HG03045 (cell line): ENCODE measurements around the gene SLC7A10.
A peak's percentile ranks its signal among the peaks of the same experiment; 100 is the strongest.
"Not testable (repeated sequence)": the region's sequence is repeated elsewhere in the genome, so short reads cannot be mapped to it uniquely, and the experiment has no call there.

Experiments
- ATAC-seq: cut with Tn5 transposase; IDR thresholded peaks from one replicate; pipeline ENCODE4 v1.9.1; 2021; ENCODE audit warnings: mild to moderate bottlenecking, moderate library complexity; ENCODE audit not compliant: unreplicated experiment

The SLC7A10 gene

GRCh38 chr19:33239223-33239975 is 13.7 kb upstream of the SLC7A10 start:
- no peak for ATAC-seq

- ATAC-seq: no peak
Measured at GRCh38 chr19:33238481-33239149, 13.0 kb upstream of the SLC7A10 start.

- ATAC-seq: no peak
Measured at GRCh38 chr19:33236696-33237390, 11.2 kb upstream of the SLC7A10 start.

- no peak for ATAC-seq
Measured at GRCh38 chr19:33235996-33236350, 10.3 kb upstream of the SLC7A10 start.

GRCh38 chr19:33235269-33235995 is 9.8 kb upstream of the SLC7A10 start:
- ATAC-seq: peak; percentile 89

- ATAC-seq: no peak
Measured at GRCh38 chr19:33234736-33235135, 9.1 kb upstream of the SLC7A10 start.

- ATAC-seq: no peak
Measured at GRCh38 chr19:33234092-33234491, 8.4 kb upstream of the SLC7A10 start.

- ATAC-seq: no peak
Measured at GRCh38 chr19:33233056-33233873, 7.6 kb upstream of the SLC7A10 start.

GRCh38 chr19:33232656-33233055 is 7.0 kb upstream of the SLC7A10 start:
- no peak for ATAC-seq

GRCh38 chr19:33231511-33231910 is 5.9 kb upstream of the SLC7A10 start:
- ATAC-seq: no peak

GRCh38 chr19:33229962-33230361 is 4.3 kb upstream of the SLC7A10 start:
- ATAC-seq: no peak

GRCh38 chr19:33227870-33228599 is 2.4 kb upstream of the SLC7A10 start:
- ATAC-seq: no peak

- no peak for ATAC-seq
Measured at GRCh38 chr19:33227242-33227650, 1.6 kb upstream of the SLC7A10 start.

GRCh38 chr19:33226550-33227241 is 1.0 kb upstream of the SLC7A10 start:
- ATAC-seq: no peak

GRCh38 chr19:33224694-33225457 is 774 bp downstream of the SLC7A10 start:
- ATAC-seq: no peak

- ATAC-seq: not testable (repeated sequence)
Measured at GRCh38 chr19:33222255-33222654, 3.4 kb downstream of the SLC7A10 start.

GRCh38 chr19:33221638-33222037 is 4.0 kb downstream of the SLC7A10 start:
- no peak for ATAC-seq

GRCh38 chr19:33220735-33221134 is 4.9 kb downstream of the SLC7A10 start:
- no peak for ATAC-seq
